Ovary (tissue), 3 donors: ENCODE results near the gene GPX2.

Experiments
- POLR2A ChIP-seq: fragments of 450-650 bp; IDR thresholded peaks from one replicate; pipeline ENCODE4 v1.6.1; 2017; ENCODE audit warnings: antibody characterized with exemption, mild to moderate bottlenecking, moderate library complexity
- TF ChIP-seq, protein P1 (sequence below), 3 donors: fragments of 450-650 bp in 2 of 3; fragments of 200-600 bp in 1 of 3; IDR thresholded peaks; one replicate each; pipeline versions ENCODE4 v1.5.1 to v1.8.0; 2016 to 2022; ENCODE audit warnings: antibody characterized with exemption in 3 of 3, mild to moderate bottlenecking in 1 of 3
- donor health status: DM: no; HTN: no; CAD: no.

- TF ChIP-seq, protein P1, sequence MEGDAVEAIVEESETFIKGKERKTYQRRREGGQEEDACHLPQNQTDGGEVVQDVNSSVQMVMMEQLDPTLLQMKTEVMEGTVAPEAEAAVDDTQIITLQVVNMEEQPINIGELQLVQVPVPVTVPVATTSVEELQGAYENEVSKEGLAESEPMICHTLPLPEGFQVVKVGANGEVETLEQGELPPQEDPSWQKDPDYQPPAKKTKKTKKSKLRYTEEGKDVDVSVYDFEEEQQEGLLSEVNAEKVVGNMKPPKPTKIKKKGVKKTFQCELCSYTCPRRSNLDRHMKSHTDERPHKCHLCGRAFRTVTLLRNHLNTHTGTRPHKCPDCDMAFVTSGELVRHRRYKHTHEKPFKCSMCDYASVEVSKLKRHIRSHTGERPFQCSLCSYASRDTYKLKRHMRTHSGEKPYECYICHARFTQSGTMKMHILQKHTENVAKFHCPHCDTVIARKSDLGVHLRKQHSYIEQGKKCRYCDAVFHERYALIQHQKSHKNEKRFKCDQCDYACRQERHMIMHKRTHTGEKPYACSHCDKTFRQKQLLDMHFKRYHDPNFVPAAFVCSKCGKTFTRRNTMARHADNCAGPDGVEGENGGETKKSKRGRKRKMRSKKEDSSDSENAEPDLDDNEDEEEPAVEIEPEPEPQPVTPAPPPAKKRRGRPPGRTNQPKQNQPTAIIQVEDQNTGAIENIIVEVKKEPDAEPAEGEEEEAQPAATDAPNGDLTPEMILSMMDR (IDR thresholded peaks at IDR 0.05): no peak
- no peak for TF ChIP-seq POLR2A
Measured at GRCh38 chr14:64990296-64990695, 47.8 kb upstream of the GPX2 start.
